MCF 10A (cell line): ENCODE measurements around the gene SLC52A1. TPM values are rescaled to one million over a fixed set of nuclear protein-coding genes. Genes with fewer than 3 reads are reported as not detected.

Experiments used
- BruUV-seq: library from RNA; stranded (reverse); fragments of 400-500 nt; replicated peaks from 2 replicates; lab custom pipeline; 2021; lab: Mats Ljungman, UMichigan
- CTCF ChIA-PET: fragments of 300-600 bp; sonication (Branson Sonifier 250); formaldehyde crosslinking; extraction: SDS; loops from one replicate; lab custom pipeline; 2021; ENCODE audit warnings: antibody characterized with exemption, inconsistent platforms; lab: Yijun Ruan, JAX
- POLR2A ChIA-PET: fragments of 300-600, 350-650 bp; sonication (Branson Sonifier 250); formaldehyde crosslinking; extraction: SDS; loops from one replicate; lab custom pipeline; 2020; ENCODE audit warnings: antibody characterized with exemption, inconsistent platforms; lab: Yijun Ruan, JAX
- DNase-seq: peaks from one replicate; pipeline ENCODE4 v3.0.0-alpha.2; 2018; ENCODE audit not compliant: unreplicated experiment
- H3K27ac Mint-ChIP-seq: one replicate; pipeline ENCODE4 v1.8.0; 2022; ENCODE audit warnings: mild to moderate bottlenecking, low read depth, mixed read lengths; ENCODE audit not compliant: unreplicated experiment
- H3K27me3 Mint-ChIP-seq: one replicate; pipeline ENCODE4 v1.8.0; 2022; ENCODE audit warnings: mixed read lengths; ENCODE audit not compliant: insufficient read depth, unreplicated experiment
- H3K36me3 Mint-ChIP-seq: one replicate; pipeline ENCODE4 v1.8.0; 2022; ENCODE audit warnings: mild to moderate bottlenecking, moderate library complexity, mixed read lengths; ENCODE audit not compliant: insufficient read depth, unreplicated experiment
- H3K4me1 Mint-ChIP-seq: one replicate; pipeline ENCODE4 v1.8.0; 2022; ENCODE audit warnings: mixed read lengths; ENCODE audit not compliant: insufficient read depth, unreplicated experiment
- H3K4me3 Mint-ChIP-seq: one replicate; pipeline ENCODE4 v1.8.0; 2022; ENCODE audit warnings: mild to moderate bottlenecking, moderate library complexity, mixed read lengths; ENCODE audit not compliant: unreplicated experiment
- H3K9me3 Mint-ChIP-seq: one replicate; pipeline ENCODE4 v1.8.0; 2022; ENCODE audit warnings: mixed read lengths; ENCODE audit not compliant: unreplicated experiment
- CTCF ChIP-seq: fragments of 200-600 bp; IDR thresholded peaks from one replicate; pipeline ENCODE4 v1.8.0; 2022; ENCODE audit warnings: antibody characterized with exemption, mild to moderate bottlenecking; ENCODE audit not compliant: unreplicated experiment
- intact Hi-C: fragments of 100-400 bp; cut with micrococcal nuclease; formaldehyde crosslinking; loops from 2 replicates; pipeline ENCODE4 v1.14.1; 2022
- total RNA-seq: library from RNA; stranded (reverse); gene quantifications from 2 replicates; pipeline ENCODE4 v1.2.3, GENCODE V29; 2022

The SLC52A1 gene
- total RNA-seq, 1 experiment from 2014 or later = not detected

- H3K36me3 Mint-ChIP-seq = peaks cover 6% of the 10 kb centered on the region
- no peak for TF ChIP-seq CTCF
- ChIA-PET CTCF (interaction anchor here (0.5 to 3.0 kb wide), 5 partner anchors 13 to 140 kb away, joined by 4 to 14 read pairs (median 4); no protein-coding TSS in a partner anchor), POLR2A (interaction anchor here (0.6 to 1.5 kb wide), 3 partner anchors 9 to 385 kb away, joined by 3 to 5 read pairs (median 4); partner anchors contain the start of gene NUP88)
- intact Hi-C loops = loop anchor here (5.0 kb wide), 1 partner anchor 203 kb away; no protein-coding TSS in a partner anchor
- H3K27me3 Mint-ChIP-seq = no peaks in the 10 kb centered on the region
- BruUV-seq = no TSS peak
- no peak overlapping the region for H3K4me3 Mint-ChIP-seq
- no peak overlapping the region for H3K27ac Mint-ChIP-seq
- no peaks in the 10 kb centered on the region for H3K9me3 Mint-ChIP-seq
- H3K4me1 Mint-ChIP-seq = peaks cover 5% of the 10 kb centered on the region
- no peak for DNase-seq
Measured at GRCh38 chr17:5034651-5035050, 575 bp downstream of the SLC52A1 start.

GRCh38 chr17:5034063-5034462 is 1.2 kb downstream of the SLC52A1 start:
- Mint-ChIP-seq H3K27me3 (no peaks in the 10 kb centered on the region), H3K36me3 (peaks cover 6% of the 10 kb centered on the region), H3K27ac (no peak overlapping the region), H3K4me3 (no peak overlapping the region), H3K9me3 (no peaks in the 10 kb centered on the region), H3K4me1 (peaks cover 5% of the 10 kb centered on the region)
- no peak for TF ChIP-seq CTCF
- no peak for DNase-seq
- no TSS peak for BruUV-seq
- POLR2A ChIA-PET = no interaction called here
- intact Hi-C loops = no loop called here
- CTCF ChIA-PET = interaction anchor here (0.8 to 1.5 kb wide), 3 partner anchors 12 to 54 kb away, joined by 3 to 4 read pairs (median 4); no protein-coding TSS in a partner anchor

- no TSS peak for BruUV-seq
- DNase-seq = no peak
- ChIA-PET CTCF (interaction anchor here (0.9 to 1.5 kb wide), 2 partner anchors 11 to 15 kb away, joined by 3 to 4 read pairs; no protein-coding TSS in a partner anchor), POLR2A (no interaction called here)
- Mint-ChIP-seq H3K4me1 (peaks cover 5% of the 10 kb centered on the region), H3K27ac (no peak overlapping the region), H3K27me3 (no peaks in the 10 kb centered on the region), H3K9me3 (no peaks in the 10 kb centered on the region), H3K36me3 (peaks cover 6% of the 10 kb centered on the region), H3K4me3 (no peak overlapping the region)
- intact Hi-C loops = no loop called here
- no peak for TF ChIP-seq CTCF
Measured at GRCh38 chr17:5033352-5034015, 1.7 kb downstream of the SLC52A1 start.

GRCh38 chr17:5032865-5033264 is 2.4 kb downstream of the SLC52A1 start:
- H3K36me3 Mint-ChIP-seq = peaks cover 6% of the 10 kb centered on the region
- DNase-seq = no peak
- peaks cover 5% of the 10 kb centered on the region for H3K4me1 Mint-ChIP-seq
- ChIA-PET CTCF (no interaction called here), POLR2A (no interaction called here)
- intact Hi-C loops = no loop called here
- H3K4me3 Mint-ChIP-seq = no peak overlapping the region
- H3K9me3 Mint-ChIP-seq = no peaks in the 10 kb centered on the region
- TF ChIP-seq CTCF = no peak
- no peak overlapping the region for H3K27ac Mint-ChIP-seq
- H3K27me3 Mint-ChIP-seq = no peaks in the 10 kb centered on the region
- BruUV-seq = no TSS peak
